HG03135 (cell line): ENCODE data around the gene NCKIPSD.

Experiments used
- ATAC-seq: cut with Tn5 transposase; IDR thresholded peaks from one replicate; pipeline ENCODE4 v1.9.1; 2021; ENCODE audit warnings: mild to moderate bottlenecking, moderate library complexity; ENCODE audit not compliant: unreplicated experiment

The NCKIPSD gene

DNA sequence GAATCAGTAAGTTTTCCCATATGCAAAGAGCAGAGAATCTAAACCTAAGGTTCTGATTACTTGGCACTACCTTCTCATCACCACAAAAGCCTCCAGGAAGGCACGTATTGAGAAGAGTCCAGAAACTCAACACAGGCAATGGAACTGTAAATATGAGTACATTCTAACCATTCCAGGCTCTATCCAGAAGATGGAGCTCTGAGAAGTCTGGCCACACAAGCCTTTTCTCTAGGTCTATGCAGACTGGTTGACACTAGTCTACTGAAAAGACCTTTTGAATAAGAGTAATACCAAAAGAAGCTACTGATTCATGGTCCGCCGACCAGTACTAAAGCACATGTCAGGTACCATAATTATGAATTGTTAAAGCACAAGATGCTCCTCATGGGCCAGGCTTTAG is 12.2 kb upstream of the NCKIPSD start:
- ATAC-seq: no peak

DNA sequence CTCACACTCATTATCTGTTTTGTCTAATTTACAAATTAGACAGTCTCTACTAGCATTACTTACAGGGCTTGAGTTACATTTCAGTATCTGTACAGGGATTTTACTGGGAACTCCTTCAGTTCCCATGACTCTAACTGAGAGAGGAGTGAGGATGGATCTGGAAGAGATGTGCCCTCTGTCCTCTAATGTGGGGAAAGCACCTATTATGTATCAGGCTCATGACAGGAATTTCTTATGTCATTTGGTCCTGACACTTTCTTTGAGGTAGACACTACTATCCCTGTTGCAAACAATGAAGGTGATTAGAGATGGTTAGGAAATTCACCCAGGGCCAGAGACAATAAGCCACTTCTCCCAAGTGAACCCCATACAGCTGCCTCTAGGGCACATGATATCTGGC is 10.9 kb upstream of the NCKIPSD start:
- no peak for ATAC-seq

DNA sequence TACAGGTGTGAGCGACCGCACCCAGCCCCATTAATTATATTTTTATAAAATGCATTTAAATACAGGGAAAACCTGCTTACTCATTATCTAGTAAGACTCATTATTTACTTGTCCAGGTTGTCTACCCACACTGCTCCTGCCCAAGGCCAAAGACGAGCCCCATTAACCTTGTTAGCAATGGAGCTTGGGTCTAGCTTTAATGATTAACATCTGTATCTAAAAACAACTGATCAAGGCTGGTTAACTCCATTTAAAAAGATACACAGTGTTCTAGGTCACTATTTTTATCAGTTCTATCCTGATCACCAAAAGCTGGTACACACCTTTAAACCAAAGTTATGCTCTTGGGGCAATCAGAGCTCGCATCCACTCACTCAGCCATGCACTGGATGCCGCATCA is 10.4 kb upstream of the NCKIPSD start:
- ATAC-seq: no peak

DNA sequence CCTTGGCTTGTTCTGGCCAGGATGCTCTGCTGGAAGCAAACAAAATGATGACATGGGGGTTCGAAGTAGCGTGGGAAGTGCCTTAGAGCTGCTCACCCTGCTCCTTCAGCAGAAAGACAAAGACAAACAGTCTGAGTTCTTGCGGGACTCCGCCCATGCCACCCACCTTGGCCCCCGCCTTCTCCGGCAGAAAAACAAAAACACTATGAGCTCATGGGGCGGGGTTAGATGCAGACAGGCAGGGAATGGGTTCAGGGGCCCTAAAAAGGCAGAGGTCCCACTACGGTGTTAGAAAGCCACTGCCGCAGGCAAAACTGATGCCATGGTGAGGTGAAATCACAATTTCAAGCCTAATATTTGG is 9.7 kb upstream of the NCKIPSD start:
- ATAC-seq: no peak

DNA sequence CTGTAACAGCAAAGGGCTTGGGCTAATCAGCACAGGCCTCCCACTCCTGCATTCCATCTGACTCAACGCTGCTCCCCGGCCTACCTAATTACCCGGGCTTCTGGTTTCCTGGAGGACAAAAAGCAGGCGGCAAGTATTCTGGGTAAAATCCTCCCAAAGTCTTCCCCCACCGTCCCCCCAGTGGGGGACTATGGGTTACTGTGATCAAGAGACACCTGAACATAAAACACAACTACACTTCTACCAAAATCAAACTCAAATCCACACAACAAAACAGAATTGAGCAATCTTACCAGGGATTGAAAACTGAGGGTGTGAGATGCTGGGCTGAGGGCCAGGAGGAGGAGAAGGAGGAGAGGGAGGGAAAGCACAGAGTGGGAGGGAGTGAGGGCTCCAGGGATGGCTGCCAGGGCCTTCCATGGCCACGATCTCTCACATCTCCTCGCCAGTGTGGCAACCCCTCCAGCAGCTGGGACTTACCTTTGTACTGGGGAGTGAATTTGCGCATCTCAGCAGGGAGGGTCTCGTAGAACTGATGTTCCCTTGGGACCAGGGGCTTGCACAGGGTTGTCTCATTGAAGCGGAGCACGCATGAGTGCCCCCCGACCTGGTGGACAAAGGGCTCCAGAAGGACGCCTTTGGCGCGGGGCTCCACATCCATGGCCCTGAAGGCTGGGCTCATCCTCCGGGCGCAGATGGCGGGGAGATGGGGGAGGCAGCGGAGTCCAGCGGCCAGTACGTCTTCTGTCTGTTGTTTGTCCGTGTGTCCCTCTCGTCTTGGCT is 9.1 kb upstream of the NCKIPSD start:
- ATAC-seq: no peak

DNA sequence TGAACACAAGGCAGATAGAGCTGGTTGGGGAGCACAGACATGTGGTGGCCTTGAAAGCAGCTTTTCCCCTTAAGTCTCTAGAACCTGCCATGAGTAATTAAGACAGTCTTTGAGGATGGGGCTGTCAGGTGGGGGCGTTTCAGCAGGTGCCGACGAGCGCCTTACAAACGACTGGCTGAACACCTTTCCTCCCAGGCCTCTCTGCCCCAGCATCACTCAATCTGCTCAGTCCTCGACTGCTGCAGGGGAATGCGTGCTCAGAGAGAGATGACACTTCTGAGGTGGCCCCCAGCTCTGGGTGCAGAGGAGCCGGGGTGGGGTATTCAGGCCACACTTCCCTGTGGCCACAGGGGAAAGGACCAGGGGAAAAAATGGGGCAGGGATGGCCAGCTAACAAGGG is 8.1 kb upstream of the NCKIPSD start:
- ATAC-seq: no peak

DNA sequence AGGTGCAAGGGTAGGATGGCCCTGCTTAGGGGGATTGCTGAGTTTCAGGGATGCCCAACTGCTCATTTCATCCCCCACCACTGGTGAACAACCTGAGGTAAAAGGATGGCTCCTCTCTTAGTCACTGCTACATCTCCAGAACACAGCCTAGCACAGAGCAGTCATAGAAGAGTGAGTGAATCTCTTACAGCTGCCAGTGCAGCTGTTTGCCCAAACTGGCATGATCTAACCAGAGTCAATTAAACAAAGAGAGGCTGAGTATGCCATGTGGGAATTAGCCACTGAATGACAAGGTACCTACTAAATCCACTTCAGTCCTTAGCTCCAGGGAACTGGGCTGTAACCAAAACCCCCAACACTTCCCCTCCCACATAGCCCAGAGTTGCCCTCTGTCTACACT is 6.8 kb upstream of the NCKIPSD start:
- ATAC-seq: no peak

DNA sequence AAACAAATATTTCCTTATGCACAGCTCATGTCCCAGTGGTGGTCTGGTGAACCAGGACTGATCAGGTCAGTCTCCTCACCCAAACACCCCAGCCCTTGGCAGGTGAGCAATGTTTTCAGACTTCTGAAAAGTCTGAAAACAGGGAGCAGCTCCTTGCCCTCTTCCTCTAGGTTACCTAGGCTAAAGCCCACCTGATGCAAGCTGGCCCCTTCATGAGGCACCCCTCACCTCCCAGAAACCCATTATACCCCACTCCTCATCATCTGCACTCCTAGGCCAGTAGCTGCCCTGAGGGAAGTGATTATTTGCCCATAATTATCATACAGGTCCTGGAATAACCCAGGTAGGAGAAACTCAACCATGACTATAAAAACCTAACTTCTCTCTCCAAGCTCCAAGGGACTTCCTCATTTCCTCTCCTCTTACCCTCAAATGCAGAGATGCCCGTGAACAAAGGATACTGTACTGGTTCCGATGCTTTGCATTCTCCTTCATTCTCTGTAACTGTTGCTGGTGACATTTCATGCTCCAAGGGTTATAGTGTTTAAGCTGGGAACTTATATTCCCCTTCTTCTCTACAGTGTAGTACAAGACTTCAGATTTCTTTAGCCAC is 5.2 kb upstream of the NCKIPSD start:
- no peak for ATAC-seq

DNA sequence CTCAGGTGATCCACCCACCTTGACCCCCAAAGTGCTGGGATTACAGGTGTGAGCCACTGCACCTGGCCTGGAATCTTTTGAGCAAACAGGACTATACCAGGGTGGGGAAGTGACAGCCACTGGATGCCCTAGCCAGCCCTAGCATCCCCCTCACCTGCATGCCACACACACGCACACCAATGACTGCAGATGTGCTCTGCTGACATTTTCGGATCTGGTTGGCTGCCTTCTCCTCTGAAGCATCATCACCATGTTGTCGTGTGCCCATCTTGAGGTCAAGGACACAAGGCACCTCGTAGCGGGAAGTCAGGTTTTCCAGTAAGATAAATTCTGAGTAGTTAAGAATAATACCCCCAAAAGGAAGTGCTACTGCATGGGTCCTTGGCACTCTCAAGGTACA is 3.7 kb upstream of the NCKIPSD start:
- no peak for ATAC-seq

DNA sequence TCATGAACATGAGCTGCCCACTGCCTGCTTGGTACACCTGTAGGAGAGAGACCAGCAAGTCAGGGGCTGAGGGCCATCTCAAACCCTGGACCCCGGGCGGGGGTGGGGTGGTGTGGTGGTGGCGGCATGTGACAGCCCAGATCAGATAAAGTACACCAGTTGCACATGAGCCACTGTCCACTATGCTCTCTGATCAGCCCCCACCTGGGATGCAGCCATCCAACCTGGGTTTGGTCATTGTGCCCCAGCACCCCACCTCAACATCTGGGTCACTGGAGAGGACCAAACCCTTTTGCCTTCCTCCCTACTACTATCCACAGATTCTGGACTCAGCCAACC is 3.0 kb upstream of the NCKIPSD start:
- ATAC-seq: no peak

DNA sequence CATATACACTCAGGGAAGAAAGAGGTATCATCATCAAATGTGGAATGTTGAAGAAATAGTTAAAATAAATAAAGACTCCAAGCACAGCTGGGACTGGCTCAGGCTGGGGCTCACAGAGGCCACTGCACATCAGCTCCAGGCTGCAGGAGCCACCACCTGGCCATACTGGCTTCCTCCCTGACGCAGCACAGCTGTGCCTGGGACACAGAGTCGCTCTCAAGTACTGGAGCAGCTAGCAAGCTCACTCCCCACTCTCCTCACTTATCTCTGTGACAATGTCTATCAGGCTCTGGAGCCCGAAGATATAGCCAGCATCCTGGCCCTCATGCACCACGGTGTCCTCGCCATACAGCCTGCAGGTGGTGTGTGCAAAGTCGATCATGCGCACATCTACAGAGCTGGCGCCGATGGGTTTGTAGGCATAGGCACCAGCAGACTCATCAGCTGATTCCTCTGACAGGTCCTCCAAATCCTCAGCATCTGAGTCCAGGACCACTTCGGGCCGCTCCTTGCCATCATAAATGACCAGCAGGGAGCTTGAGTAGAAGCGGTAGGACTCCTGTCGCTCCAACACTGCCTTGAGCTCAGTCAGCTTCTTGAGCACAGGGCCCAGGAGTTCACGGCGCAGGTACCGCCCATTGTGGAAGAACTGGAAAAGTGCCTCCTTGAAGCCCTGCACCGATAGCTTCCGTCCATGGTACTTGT is 2.5 kb upstream of the NCKIPSD start:
- no peak for ATAC-seq

DNA sequence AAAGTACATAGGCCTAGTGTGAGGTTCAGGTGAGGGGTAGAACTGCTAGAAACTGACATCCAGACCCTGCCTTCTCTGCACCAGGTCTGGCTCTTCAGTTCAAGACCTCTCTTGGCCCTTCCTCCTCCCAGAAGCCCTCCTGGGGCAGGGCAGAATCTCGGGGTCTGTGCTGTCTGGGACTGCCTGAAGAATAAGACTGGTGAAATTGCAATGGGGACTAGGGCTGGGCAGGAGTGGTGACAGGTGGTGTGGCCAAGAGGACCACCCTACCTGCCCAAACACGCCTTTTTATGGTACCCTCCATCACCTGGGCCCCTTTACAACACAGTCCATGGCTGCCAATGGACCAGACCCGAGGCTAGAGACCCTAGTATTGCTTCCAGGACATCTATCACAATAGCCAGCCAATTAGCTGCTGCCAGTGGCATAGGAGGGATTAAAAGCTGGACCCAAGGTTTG is 1.5 kb upstream of the NCKIPSD start:
- no peak for ATAC-seq

DNA sequence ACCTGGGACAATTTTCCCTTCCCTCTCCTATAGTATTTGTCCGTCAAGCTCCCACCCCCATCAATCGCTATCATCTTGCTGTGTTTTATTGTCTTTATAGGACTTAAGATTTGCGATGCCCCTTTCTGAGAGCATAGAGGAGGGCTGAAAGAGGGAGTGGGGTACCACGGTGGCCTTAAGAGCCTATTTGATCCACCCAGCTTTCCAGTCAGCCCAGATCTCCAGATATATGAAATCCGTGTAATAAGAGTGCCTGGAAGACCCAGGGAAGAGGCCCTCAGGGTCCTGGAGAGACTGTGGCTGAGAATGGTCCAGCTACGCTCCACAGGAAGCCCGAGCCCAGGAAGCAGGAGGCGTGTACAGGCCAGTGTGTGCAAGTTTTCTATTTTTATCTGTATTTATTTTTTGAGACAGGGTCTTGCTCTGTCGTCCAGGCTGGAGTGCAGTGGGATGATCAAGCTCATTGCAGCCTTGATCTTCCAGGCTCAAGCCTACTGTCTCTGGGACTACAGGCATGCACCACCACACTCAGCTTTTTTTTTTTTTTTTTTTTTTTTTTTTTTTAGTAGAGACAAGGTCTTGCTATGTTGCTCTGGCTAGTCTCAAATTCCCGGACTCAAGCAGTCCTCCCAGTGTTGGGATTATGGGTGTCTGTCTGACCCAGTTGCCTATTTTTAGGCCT is 964 bp upstream of the NCKIPSD start:
- no peak for ATAC-seq

DNA sequence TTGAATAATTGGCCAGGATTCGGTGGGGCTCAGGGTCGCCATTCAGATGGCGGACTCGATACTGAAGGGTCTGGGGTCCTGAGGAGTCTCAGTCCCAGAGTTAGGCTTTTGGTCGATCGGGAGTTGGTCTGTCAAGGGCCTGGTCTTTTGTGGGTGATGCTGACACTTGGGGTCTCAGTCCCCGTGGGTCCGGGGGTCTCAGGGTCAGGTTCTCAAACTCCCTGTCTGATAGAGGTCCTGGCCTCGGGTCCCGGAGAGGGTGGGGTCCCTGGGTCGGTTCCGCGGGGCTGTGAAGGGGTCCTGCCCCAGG is 467 bp downstream of the NCKIPSD start:
- no peak for ATAC-seq

DNA sequence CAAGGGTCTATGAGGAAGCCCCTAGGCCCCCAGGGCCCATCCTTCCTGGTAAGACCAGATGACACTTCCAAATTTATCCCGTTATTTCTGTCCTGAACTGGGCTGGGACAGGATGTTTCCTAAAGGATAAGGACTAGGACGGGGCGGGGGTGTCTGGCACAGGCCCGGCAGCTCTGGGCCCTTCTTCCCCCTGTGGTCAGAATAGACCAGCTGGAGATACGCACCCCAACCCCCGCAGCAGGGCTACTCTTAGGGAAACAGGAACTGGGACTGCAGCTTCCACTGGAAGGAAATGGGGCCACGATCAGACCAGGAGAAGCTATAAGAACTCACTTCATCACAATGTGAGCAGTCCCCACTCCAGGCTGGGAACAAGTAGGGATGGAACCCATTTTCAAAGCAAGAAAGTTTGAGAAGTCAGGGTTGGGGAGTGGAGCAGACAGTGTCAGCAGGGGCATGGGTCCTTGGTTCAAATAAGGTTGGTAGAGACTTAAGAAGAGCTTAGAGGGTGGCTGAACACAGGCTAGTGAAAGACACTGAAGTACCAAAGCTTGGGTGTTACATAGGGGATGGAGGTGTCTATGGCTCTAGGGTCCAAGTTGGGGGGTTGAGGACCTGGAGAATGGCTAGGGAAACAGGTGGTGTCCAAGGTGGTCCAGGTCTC is 1.1 kb downstream of the NCKIPSD start:
- ATAC-seq: no peak

DNA sequence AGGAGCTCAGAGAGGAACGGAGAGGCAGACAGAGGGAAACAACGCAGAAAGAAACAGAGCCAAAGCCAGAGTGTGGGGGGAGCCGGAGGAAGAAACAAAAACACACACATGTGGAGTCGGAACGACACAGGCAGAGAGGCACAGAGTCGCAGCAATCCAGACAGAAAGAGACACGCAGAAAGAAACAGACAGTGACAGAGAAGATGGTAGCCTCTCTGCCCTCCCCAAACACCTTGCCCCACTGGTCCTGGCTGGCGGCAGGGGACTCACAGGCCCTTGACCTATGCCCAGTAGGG is 1.7 kb downstream of the NCKIPSD start:
- ATAC-seq: no peak

DNA sequence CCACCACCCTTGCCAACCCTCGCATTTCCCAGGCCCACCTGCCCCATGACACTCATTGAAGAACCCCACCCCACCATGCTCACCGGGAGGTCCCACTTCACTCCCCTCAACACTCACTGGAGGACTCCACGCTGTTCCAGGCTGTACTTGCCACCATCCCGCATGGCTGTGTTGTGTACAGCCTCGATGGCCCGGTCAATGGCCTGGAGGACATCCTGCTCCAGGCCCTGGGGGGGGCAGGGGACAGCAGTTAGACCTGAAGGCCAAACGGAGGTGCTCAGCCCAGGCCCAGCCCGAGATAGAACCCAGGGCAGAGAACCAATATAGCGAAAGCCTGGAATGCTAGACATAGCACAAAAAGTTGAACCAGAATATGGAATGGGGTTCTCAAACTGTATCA is 2.9 kb downstream of the NCKIPSD start:
- no peak for ATAC-seq

DNA sequence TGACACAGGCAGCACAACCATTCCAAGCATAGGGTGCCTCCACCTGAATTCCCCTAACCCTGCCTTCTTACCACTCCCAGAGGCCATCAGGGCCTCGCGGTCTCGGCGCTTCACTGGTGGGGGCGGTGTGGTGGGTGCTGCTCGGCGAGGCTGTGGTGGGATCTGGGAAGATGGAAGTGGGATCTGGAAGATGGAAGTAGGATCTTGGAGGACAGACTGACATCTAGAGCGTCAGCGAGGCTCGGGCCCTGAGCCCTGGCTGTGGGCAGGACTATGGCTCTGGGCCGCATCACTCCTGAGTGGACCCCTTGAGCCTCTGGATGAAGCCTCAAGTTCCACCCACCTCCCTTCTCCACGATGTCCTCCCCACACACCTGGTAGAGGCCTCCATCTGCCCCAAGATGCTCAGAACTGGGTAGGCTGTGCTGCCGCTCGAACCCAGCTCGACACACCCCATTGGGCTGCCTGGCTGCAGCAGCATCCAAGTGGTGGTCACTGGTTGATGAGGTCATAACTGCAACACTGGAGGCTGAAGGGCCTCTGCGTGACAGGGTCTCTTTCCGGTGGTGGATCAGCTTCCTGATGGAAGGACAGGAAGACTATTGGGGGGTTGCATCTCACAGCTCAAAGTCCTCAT is 3.6 kb downstream of the NCKIPSD start:
- no peak for ATAC-seq

DNA sequence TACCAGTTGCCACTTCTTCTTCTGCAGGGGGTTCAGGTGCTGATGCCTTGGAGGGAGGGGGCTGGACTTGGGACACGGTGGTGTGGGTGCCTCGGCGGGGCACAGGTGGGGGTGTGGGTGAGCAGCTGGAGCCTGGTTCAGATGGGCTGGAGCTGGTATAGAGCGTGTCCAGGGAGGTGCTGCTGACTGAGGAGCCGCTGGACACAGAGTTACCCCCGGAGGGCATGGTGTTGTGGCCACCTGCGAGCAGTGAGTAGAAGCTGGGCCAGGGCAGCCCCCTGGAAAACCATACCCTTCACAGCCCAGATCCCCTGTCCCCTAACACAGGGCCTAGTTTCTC is 4.2 kb downstream of the NCKIPSD start:
- ATAC-seq: no peak

DNA sequence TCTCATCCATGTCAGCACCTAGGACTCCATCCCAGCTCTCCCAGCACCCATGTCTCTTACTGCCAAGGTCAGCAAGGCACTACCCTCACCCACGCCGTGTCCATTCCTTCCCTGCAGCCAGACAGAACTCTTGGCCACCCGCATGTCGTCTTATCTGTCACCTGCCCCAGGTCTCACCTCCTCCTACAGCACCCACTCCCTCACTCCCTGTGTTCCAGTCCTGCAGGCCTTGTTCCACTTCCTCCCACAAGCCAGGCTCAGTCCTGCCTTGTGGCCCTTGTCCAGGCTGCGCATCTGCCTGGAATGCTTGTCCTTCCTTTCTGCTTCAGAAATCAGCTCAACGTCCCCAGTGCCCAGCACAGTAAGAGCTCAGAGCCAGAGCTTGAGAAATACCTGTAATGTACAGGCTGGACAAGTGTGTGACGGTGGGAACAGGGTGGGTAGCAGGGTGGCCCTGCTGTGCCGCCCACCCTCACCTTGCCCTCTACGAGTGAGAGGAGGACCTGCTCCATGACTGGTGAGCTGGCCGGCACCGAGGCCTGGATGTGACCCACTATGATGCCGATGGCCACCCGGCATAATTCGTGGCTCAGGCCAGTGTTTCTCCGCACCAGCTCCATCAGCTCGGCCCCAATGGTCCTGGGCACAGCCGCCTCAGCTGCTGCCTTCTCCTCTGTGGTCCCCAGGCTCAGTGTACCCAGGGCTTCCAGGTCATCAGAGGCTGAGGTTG is 4.7 kb downstream of the NCKIPSD start:
- no peak for ATAC-seq
